ENCODE measurements around the gene CHP2. TPM values are rescaled to one million over a fixed set of nuclear protein-coding genes. Genes with fewer than 3 reads are reported as not detected.

The CHP2 gene
- 1.6 and 2.0 TPM in 2 replicates for total RNA-seq
- 1.4 and 3.3 TPM in 2 replicates for polyA plus RNA-seq

GRCh38 chr16:23754594-23755483, at the start of gene CHP2:
Gene CHP2 (plus strand): TSS chr16:23755026. CDS start chr16:23755050, 24 bp downstream.
- TF ChIP-seq EZH2phosphoT487 (IDR thresholded peaks at IDR 0.05; ENCODE audit: low read depth, severe bottlenecking, unreplicated experiment), result no peak
- TF ChIP-seq EZH2 (IDR thresholded peaks at IDR 0.05; ENCODE audit: borderline replicate concordance), result no peak
- TF ChIP-seq CTCF (IDR thresholded peaks at IDR 0.05; ENCODE audit: poor library complexity), result no peak
- H3K27ac ChIP-seq, result no peak within 1 kb of the TSS
- H3K27me3 ChIP-seq, result peaks cover 39% of the 10 kb centered on the region
- no peak within 1 kb of the TSS for H2AFZ ChIP-seq
- WGBS (ENCODE audit: low lambda C conversion rate, missing lambda C conversion rate), result 30% methylated on average over 58 of the region's 80 CpGs
- peak; percentile 32 for DNase-seq (ENCODE audit: low spot score)
- no peaks in the 10 kb centered on the region for H4K20me1 ChIP-seq (ENCODE audit: insufficient read depth, poor library complexity, severe bottlenecking)
- no peaks in the 10 kb centered on the region for H3K36me3 ChIP-seq (replicated peaks; ENCODE audit: insufficient read depth, low read depth)
- H3K4me1 ChIP-seq (ENCODE audit: insufficient read depth), result no peaks in the 10 kb centered on the region
- H3K79me2 ChIP-seq, result no peaks in the 10 kb centered on the region
- H3K4me3 ChIP-seq, result no peak within 1 kb of the TSS
- no peaks in the 10 kb centered on the region for H3K9me2 ChIP-seq (replicated peaks; ENCODE audit: insufficient read depth)
- peak within 1 kb of the TSS; percentile 78 for H3K4me2 ChIP-seq
- no peaks in the 10 kb centered on the region for H3K9me3 ChIP-seq (ENCODE audit: low read depth)

GRCh38 chr16:23705517-23705902, 49.3 kb upstream of the CHP2 start:
- Histone ChIP-seq H3K4me3 (no peak overlapping the region), H3K27me3 (no peaks in the 10 kb centered on the region), H4K20me1 (ENCODE audit: insufficient read depth, poor library complexity, severe bottlenecking) (no peaks in the 10 kb centered on the region), H2AFZ (no peak overlapping the region), H3K9me2 (replicated peaks; ENCODE audit: insufficient read depth) (no peaks in the 10 kb centered on the region), H3K27ac (no peak overlapping the region), H3K4me1 (ENCODE audit: insufficient read depth) (no peaks in the 10 kb centered on the region), H3K79me2 (no peaks in the 10 kb centered on the region), H3K36me3 (replicated peaks; ENCODE audit: insufficient read depth, low read depth) (no peaks in the 10 kb centered on the region), H3K9me3 (ENCODE audit: low read depth) (no peaks in the 10 kb centered on the region), H3K4me2 (no peak overlapping the region)
- no peak for DNase-seq (ENCODE audit: low spot score)
- 82% methylated on average over 2 of the region's 2 CpGs for WGBS (ENCODE audit: low lambda C conversion rate, missing lambda C conversion rate)
- TF ChIP-seq EZH2 (IDR thresholded peaks at IDR 0.05; ENCODE audit: borderline replicate concordance), result no peak
- TF ChIP-seq CTCF (IDR thresholded peaks at IDR 0.05; ENCODE audit: poor library complexity), result no peak
- TF ChIP-seq EZH2phosphoT487 (IDR thresholded peaks at IDR 0.05; ENCODE audit: low read depth, severe bottlenecking, unreplicated experiment), result no peak

- 98% methylated on average over 4 of the region's 4 CpGs for WGBS (ENCODE audit: low lambda C conversion rate, missing lambda C conversion rate)
- H3K4me3 ChIP-seq, result no peak overlapping the region
- no peak overlapping the region for H3K27ac ChIP-seq
- no peaks in the 10 kb centered on the region for H3K9me3 ChIP-seq (ENCODE audit: low read depth)
- H3K9me2 ChIP-seq (replicated peaks; ENCODE audit: insufficient read depth), result no peaks in the 10 kb centered on the region
- H3K79me2 ChIP-seq, result no peaks in the 10 kb centered on the region
- no peaks in the 10 kb centered on the region for H3K36me3 ChIP-seq (replicated peaks; ENCODE audit: insufficient read depth, low read depth)
- H3K4me1 ChIP-seq (ENCODE audit: insufficient read depth), result no peaks in the 10 kb centered on the region
- no peak for DNase-seq (ENCODE audit: low spot score)
- H2AFZ ChIP-seq, result no peak overlapping the region
- no peaks in the 10 kb centered on the region for H4K20me1 ChIP-seq (ENCODE audit: insufficient read depth, poor library complexity, severe bottlenecking)
- TF ChIP-seq EZH2phosphoT487 (IDR thresholded peaks at IDR 0.05; ENCODE audit: low read depth, severe bottlenecking, unreplicated experiment), result no peak
- no peak for TF ChIP-seq EZH2 (IDR thresholded peaks at IDR 0.05; ENCODE audit: borderline replicate concordance)
- no peak overlapping the region for H3K4me2 ChIP-seq
- peaks cover 5% of the 10 kb centered on the region for H3K27me3 ChIP-seq
Measured at GRCh38 chr16:23706439-23706838, 48.4 kb upstream of the CHP2 start.

- Histone ChIP-seq H3K4me3 (no peak overlapping the region), H3K36me3 (replicated peaks; ENCODE audit: insufficient read depth, low read depth) (no peaks in the 10 kb centered on the region), H3K9me3 (ENCODE audit: low read depth) (no peaks in the 10 kb centered on the region), H3K27ac (no peak overlapping the region), H3K79me2 (no peaks in the 10 kb centered on the region), H2AFZ (no peak overlapping the region), H3K27me3 (peaks cover 32% of the 10 kb centered on the region), H4K20me1 (ENCODE audit: insufficient read depth, poor library complexity, severe bottlenecking) (no peaks in the 10 kb centered on the region), H3K4me2 (no peak overlapping the region), H3K9me2 (replicated peaks; ENCODE audit: insufficient read depth) (no peaks in the 10 kb centered on the region), H3K4me1 (ENCODE audit: insufficient read depth) (no peaks in the 10 kb centered on the region)
- no peak for DNase-seq (ENCODE audit: low spot score)
- TF ChIP-seq CTCF (IDR thresholded peaks at IDR 0.05; ENCODE audit: poor library complexity) (no peak), EZH2phosphoT487 (IDR thresholded peaks at IDR 0.05; ENCODE audit: low read depth, severe bottlenecking, unreplicated experiment) (no peak), EZH2 (IDR thresholded peaks at IDR 0.05; ENCODE audit: borderline replicate concordance) (no peak)
Measured at GRCh38 chr16:23709536-23709935, 45.3 kb upstream of the CHP2 start.

All from hepatocyte (in vitro differentiated cells).